Neural cell (in vitro differentiated cells): ENCODE measurements around the gene AFMID. TPM values are rescaled to one million over a fixed set of nuclear protein-coding genes. Genes with fewer than 3 reads are reported as not detected.

Experiments
- H2AFZ ChIP-seq: fragments of 200-600, 300-800 bp; sonication (generic), shearing (Covaris generic); 2 replicates; pipeline ENCODE4 v1.6.0; 2014; ENCODE audit warnings: low read depth, mild to moderate bottlenecking, antibody characterized with exemption, low read length, moderate library complexity
- H3F3A ChIP-seq: fragments of 200-600 bp; shearing (Covaris generic); 2 replicates; pipeline ENCODE4 v1.6.1; 2016; ENCODE audit warnings: mild to moderate bottlenecking, moderate library complexity, mixed read lengths, antibody characterized with exemption, low read length; ENCODE audit not compliant: insufficient read depth, poor library complexity, severe bottlenecking
- H3K27ac ChIP-seq: fragments of 200-600, 300-800 bp; sonication (generic), shearing (Covaris generic); 2 replicates; pipeline ENCODE4 v1.5.1; 2014; ENCODE audit warnings: mild to moderate bottlenecking, low read length, moderate library complexity
- H3K27me3 ChIP-seq: fragments of 300-800, 200-600 bp; sonication (generic), shearing (Covaris generic); 2 replicates; pipeline ENCODE4 v1.6.0; 2014; ENCODE audit warnings: mild to moderate bottlenecking, low read depth, low read length, moderate library complexity; ENCODE audit not compliant: insufficient read depth
- H3K36me3 ChIP-seq: fragments of 300-800, 200-600 bp; sonication (generic), shearing (Covaris generic); 2 replicates; pipeline ENCODE4 v1.5.1; 2014; ENCODE audit warnings: mild to moderate bottlenecking, antibody characterized with exemption, low read length, moderate library complexity; ENCODE audit not compliant: insufficient read depth
- H3K4me2 ChIP-seq: fragments of 300-800, 200-600 bp; sonication (generic), shearing (Covaris generic); 2 replicates; pipeline ENCODE4 v1.6.0; 2014; ENCODE audit warnings: mild to moderate bottlenecking, low read length
- H3K4me3 ChIP-seq: fragments of 300-800, 200-600 bp; sonication (generic), shearing (Covaris generic); 2 replicates; pipeline ENCODE4 v1.5.1; 2014; ENCODE audit warnings: mild to moderate bottlenecking, low read length, moderate library complexity
- H3K79me2 ChIP-seq: fragments of 200-600 bp; shearing (Covaris generic); replicated peaks from 2 replicates; pipeline ENCODE4 v1.6.0; 2014; ENCODE audit warnings: mild to moderate bottlenecking, low read length, moderate library complexity; ENCODE audit not compliant: insufficient read depth
- H3K9ac ChIP-seq: fragments of 300-800, 200-600 bp; sonication (generic), shearing (Covaris generic); 2 replicates; pipeline ENCODE4 v1.6.1; 2016; ENCODE audit warnings: mild to moderate bottlenecking, low read length, mixed read lengths
- H3K9me2 ChIP-seq: fragments of 200-600 bp; shearing (Covaris generic); 2 replicates; pipeline ENCODE4 v1.6.1; 2016; ENCODE audit warnings: mild to moderate bottlenecking, low read length, mixed read lengths; ENCODE audit not compliant: insufficient read depth
- H3K9me3 ChIP-seq: fragments of 200-600, 300-800 bp; sonication (generic), shearing (Covaris generic); 2 replicates; pipeline ENCODE4 v1.6.1; 2016; ENCODE audit warnings: mild to moderate bottlenecking, mixed run types, low read length, moderate library complexity, mixed read lengths
- H4K20me1 ChIP-seq: fragments of 200-600 bp; shearing (Covaris generic); 2 replicates; pipeline ENCODE4 v1.6.1; 2016; ENCODE audit warnings: mild to moderate bottlenecking, mixed run types; ENCODE audit not compliant: insufficient read depth
- CTCF ChIP-seq: fragments of 450-650 bp; IDR thresholded peaks from 2 replicates; pipeline ENCODE4 v1.5.1; 2014; ENCODE audit warnings: antibody characterized with exemption, mild to moderate bottlenecking, moderate library complexity; ENCODE audit not compliant: poor library complexity, severe bottlenecking
- EP300 ChIP-seq: fragments of 450-650 bp; conservative IDR thresholded peaks from 2 replicates; pipeline ENCODE4 v1.6.1; 2014; ENCODE audit warnings: antibody characterized with exemption, mild to moderate bottlenecking, moderate library complexity; ENCODE audit not compliant: poor library complexity, severe bottlenecking
- EZH2 ChIP-seq: fragments of 200-600, 300-800 bp; shearing (Covaris generic), sonication (generic); IDR thresholded peaks from 2 replicates; pipeline ENCODE4 v1.6.1; 2014; ENCODE audit warnings: antibody characterized with exemption, low read length, borderline replicate concordance, mild to moderate bottlenecking; ENCODE audit not compliant: insufficient read depth, poor library complexity, severe bottlenecking
- MXI1 ChIP-seq: fragments of 450-650 bp; conservative IDR thresholded peaks from 2 replicates; pipeline ENCODE4 v1.6.1; 2014; ENCODE audit warnings: antibody characterized with exemption, mild to moderate bottlenecking; ENCODE audit not compliant: poor library complexity, severe bottlenecking
- POLR2AphosphoS5 ChIP-seq: IDR thresholded peaks from 2 replicates; pipeline ENCODE4 v1.6.1; 2012
- RAD21 ChIP-seq: fragments of 450-650 bp; conservative IDR thresholded peaks from 2 replicates; pipeline ENCODE4 v1.6.1; 2014; ENCODE audit warnings: antibody characterized with exemption, mild to moderate bottlenecking, moderate library complexity
- REST ChIP-seq: IDR thresholded peaks from 2 replicates; pipeline ENCODE4 v1.6.1; 2012; ENCODE audit warnings: borderline replicate concordance
- SMC3 ChIP-seq: fragments of 450-650 bp; conservative IDR thresholded peaks from 2 replicates; pipeline ENCODE4 v1.6.1; 2014; ENCODE audit warnings: antibody characterized with exemption, mild to moderate bottlenecking, moderate library complexity; ENCODE audit not compliant: poor library complexity
- TAF1 ChIP-seq: IDR thresholded peaks from 2 replicates; pipeline ENCODE4 v1.6.1; 2012; ENCODE audit warnings: low read depth
- polyA plus RNA-seq: library from polyadenylated mRNA; depleted of rRNA; stranded (reverse); fragments of >200 nt; gene quantifications from 2 replicates; pipeline ENCODE4 v1.2.3, GENCODE V29; 2014

AFMID gene
- polyA plus RNA-seq, 1 donor from 2014 or later, result 15.8 TPM

- Histone ChIP-seq H3K27ac (no peak overlapping the region), H3K4me3 (no peak overlapping the region), H3K9ac (no peak overlapping the region), H2AFZ (no peak overlapping the region), H4K20me1 (no peaks in the 10 kb centered on the region), H3K79me2 (no peaks in the 10 kb centered on the region), H3F3A (no peaks in the 10 kb centered on the region), H3K9me2 (no peaks in the 10 kb centered on the region), H3K27me3 (no peaks in the 10 kb centered on the region), H3K4me2 (no peak overlapping the region), H3K36me3 (no peaks in the 10 kb centered on the region), H3K9me3 (no peaks in the 10 kb centered on the region)
- no peak for TF ChIP-seq RAD21
- no peak for TF ChIP-seq EZH2
- TF ChIP-seq EP300, result no peak
- TF ChIP-seq TAF1, result no peak
- no peak for TF ChIP-seq CTCF
- TF ChIP-seq MXI1, result no peak
- no peak for TF ChIP-seq SMC3
- TF ChIP-seq REST, result no peak
- TF ChIP-seq POLR2AphosphoS5, result no peak
These were observed 69.0 kb downstream of the AFMID start for GRCh38 chr17:78255953-78256706.

- no peaks in the 10 kb centered on the region for H3K36me3 ChIP-seq
- H3K27ac ChIP-seq, result no peak overlapping the region
- no peaks in the 10 kb centered on the region for H3F3A ChIP-seq
- no peaks in the 10 kb centered on the region for H3K9me2 ChIP-seq
- H3K9me3 ChIP-seq, result no peaks in the 10 kb centered on the region
- H3K4me3 ChIP-seq, result no peak overlapping the region
- H3K4me2 ChIP-seq, result no peak overlapping the region
- no peaks in the 10 kb centered on the region for H4K20me1 ChIP-seq
- no peak overlapping the region for H2AFZ ChIP-seq
- no peaks in the 10 kb centered on the region for H3K27me3 ChIP-seq
- no peaks in the 10 kb centered on the region for H3K79me2 ChIP-seq
- no peak for TF ChIP-seq MXI1
- no peak for TF ChIP-seq REST
- no peak for TF ChIP-seq CTCF
- TF ChIP-seq EP300, result no peak
- no peak for TF ChIP-seq RAD21
- TF ChIP-seq POLR2AphosphoS5, result no peak
- no peak for TF ChIP-seq TAF1
- TF ChIP-seq EZH2, result no peak
- no peak for TF ChIP-seq SMC3
- H3K9ac ChIP-seq, result no peak overlapping the region
These were observed 69.8 kb downstream of the AFMID start for GRCh38 chr17:78256707-78257591.
